ENCODE measurements around the gene ALDH1A1.
"Not testable (repeated sequence)": the region's sequence is repeated elsewhere in the genome, so short reads cannot be mapped to it uniquely, and the experiment has no call there.

DNA sequence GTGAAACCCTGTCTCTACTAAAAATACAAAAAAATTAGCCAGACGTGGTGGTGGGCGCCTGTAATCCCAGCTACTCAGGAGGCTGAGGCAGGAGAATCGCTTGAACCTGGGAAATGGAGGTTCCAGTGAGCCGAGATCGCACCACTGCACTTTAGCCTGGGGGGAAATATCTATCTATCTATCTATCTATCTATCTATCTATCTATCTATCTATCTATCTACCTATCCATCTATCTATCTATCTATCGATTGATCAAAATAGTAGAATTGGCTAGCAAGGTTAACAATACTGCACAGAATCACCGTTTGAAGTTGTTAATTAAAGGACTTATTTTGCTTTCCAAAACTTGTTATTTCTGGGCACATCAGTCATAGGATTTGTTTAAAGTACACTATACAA lies 90.1 kb downstream of the ALDH1A1 start:
- TF ChIP-seq, protein P1, sequence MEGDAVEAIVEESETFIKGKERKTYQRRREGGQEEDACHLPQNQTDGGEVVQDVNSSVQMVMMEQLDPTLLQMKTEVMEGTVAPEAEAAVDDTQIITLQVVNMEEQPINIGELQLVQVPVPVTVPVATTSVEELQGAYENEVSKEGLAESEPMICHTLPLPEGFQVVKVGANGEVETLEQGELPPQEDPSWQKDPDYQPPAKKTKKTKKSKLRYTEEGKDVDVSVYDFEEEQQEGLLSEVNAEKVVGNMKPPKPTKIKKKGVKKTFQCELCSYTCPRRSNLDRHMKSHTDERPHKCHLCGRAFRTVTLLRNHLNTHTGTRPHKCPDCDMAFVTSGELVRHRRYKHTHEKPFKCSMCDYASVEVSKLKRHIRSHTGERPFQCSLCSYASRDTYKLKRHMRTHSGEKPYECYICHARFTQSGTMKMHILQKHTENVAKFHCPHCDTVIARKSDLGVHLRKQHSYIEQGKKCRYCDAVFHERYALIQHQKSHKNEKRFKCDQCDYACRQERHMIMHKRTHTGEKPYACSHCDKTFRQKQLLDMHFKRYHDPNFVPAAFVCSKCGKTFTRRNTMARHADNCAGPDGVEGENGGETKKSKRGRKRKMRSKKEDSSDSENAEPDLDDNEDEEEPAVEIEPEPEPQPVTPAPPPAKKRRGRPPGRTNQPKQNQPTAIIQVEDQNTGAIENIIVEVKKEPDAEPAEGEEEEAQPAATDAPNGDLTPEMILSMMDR (IDR thresholded peaks at IDR 0.05; ENCODE audit: control extremely low read depth in 1 of 3, insufficient read depth in 1 of 3, low read depth in 1 of 3, low read length in 3 of 3): not testable (repeated sequence)
- TF ChIP-seq POLR2AphosphoS5 (IDR thresholded peaks at IDR 0.05; ENCODE audit: low read depth, low read length); EP300 (IDR thresholded peaks at IDR 0.05; ENCODE audit: borderline replicate concordance in 1 of 2, low read depth in 2 of 2, low read length in 2 of 2); POLR2A (IDR thresholded peaks at IDR 0.05; ENCODE audit: control extremely low read depth in 1 of 2, low read depth in 2 of 2, low read length in 2 of 2); BACH1 (IDR thresholded peaks at IDR 0.05; ENCODE audit: low read length); ZNF274 (IDR thresholded peaks at IDR 0.05; ENCODE audit: borderline replicate concordance, extremely low read depth, low read length); EGR1 (IDR thresholded peaks at IDR 0.05; ENCODE audit: borderline replicate concordance, low read depth, low read length); EZH2 (IDR thresholded peaks at IDR 0.05; ENCODE audit: low read depth, low read length, severe bottlenecking); SP2 (IDR thresholded peaks at IDR 0.05; ENCODE audit: low read length); BCL11A (IDR thresholded peaks at IDR 0.05; ENCODE audit: low read depth in 2 of 2, low read length in 2 of 2); TCF12 (IDR thresholded peaks at IDR 0.05; ENCODE audit: low read depth, low read length); NANOG (IDR thresholded peaks at IDR 0.05; ENCODE audit: insufficient read depth, low read depth, low read length, poor library complexity, severe bottlenecking); YY1 (IDR thresholded peaks at IDR 0.05; ENCODE audit: low read depth, low read length): not testable (repeated sequence)
- TF ChIP-seq, protein P2, sequence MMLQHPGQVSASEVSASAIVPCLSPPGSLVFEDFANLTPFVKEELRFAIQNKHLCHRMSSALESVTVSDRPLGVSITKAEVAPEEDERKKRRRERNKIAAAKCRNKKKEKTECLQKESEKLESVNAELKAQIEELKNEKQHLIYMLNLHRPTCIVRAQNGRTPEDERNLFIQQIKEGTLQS (IDR thresholded peaks at IDR 0.05; ENCODE audit: insufficient read depth, low read depth, low read length): not testable (repeated sequence)

Data from H1 (cell line).